ENCODE results near the gene BABAM2.

The BABAM2 gene

DNA sequence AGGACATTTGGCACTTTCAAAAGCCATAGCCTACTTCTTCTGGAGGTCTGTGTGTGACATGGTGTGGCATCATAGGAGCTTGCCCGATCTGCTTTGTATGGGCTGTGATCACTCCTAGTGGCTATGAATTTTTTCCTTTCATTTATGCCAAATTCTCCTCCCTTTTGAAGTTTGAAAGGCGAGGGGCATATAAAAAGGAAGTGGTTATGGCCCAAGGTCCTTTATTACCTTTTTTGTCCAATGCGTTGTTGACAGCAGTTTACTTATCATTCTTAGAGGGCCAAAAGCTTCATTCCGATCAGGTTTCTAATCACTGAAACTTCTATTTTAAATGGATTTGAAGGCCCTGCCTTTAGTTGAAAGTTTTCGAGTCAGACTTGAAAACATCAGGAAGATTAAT is 277.8 kb downstream of the BABAM2 start:
- ChIA-PET POLR2A (no interaction called here), CTCF (no interaction called here)
- H3K27ac ChIP-seq (ENCODE audit: insufficient read depth in 1 of 2, low read depth in 1 of 2, low read length in 2 of 2, poor library complexity in 1 of 2, severe bottlenecking in 2 of 2): no peak overlapping the region
- H3K27me3 ChIP-seq (replicated peaks in 2 of 5; ENCODE audit: control insufficient read depth in 4 of 5, insufficient read depth in 5 of 5, low read length in 4 of 5): no peaks in the 10 kb centered on the region
- H3K36me3 ChIP-seq (ENCODE audit: control insufficient read depth in 4 of 4, insufficient read depth in 4 of 4, low read length in 3 of 4): no peaks in the 10 kb centered on the region
- WGBS (ENCODE audit: insufficient coverage): 100% methylated on average over 3 of the region's 5 CpGs
- no peaks in the 10 kb centered on the region for H3K9me3 ChIP-seq (ENCODE audit: control extremely low read depth in 1 of 5, control insufficient read depth in 4 of 5, insufficient read depth in 2 of 5, low read depth in 1 of 5, low read length in 4 of 5)
- no peak overlapping the region for H3K4me3 ChIP-seq (ENCODE audit: control insufficient read depth in 1 of 7, extremely low read depth in 1 of 7, insufficient read depth in 4 of 7, low read depth in 2 of 7, low read length in 6 of 7)
- H3K4me1 ChIP-seq (ENCODE audit: control extremely low read depth in 1 of 4, control insufficient read depth in 4 of 4, insufficient read depth in 4 of 4, low read length in 3 of 4): no peaks in the 10 kb centered on the region
- DNase-seq: peak in 1 of 3 donors; percentile 5

DNA sequence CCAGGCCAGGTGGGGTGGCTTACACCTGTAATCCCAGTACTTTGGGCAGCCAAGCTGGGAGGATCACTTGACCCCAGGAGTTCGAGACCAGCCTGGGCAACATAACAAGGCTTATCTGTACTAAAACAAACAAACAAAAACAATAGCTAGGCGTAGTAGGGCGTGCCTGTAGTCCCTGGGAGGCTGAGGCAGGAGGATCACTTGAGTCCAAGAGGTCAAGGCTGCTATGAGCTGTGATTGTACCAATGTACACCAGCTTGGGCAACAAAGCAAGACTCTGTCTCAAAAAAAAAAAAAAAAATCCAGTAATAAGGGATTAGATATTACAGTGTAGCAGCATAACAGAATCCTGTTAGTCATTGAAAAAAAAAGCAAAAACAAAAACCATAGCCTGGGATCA is 279.0 kb downstream of the BABAM2 start:
- DNase-seq: no peak
- no peaks in the 10 kb centered on the region for H3K4me1 ChIP-seq (ENCODE audit: control extremely low read depth in 1 of 4, control insufficient read depth in 4 of 4, insufficient read depth in 4 of 4, low read length in 3 of 4)
- no CpG with 5 or more reads among the region's 3 CpGs for WGBS (ENCODE audit: insufficient coverage)
- no peaks in the 10 kb centered on the region for H3K27me3 ChIP-seq (replicated peaks in 2 of 5; ENCODE audit: control insufficient read depth in 4 of 5, insufficient read depth in 5 of 5, low read length in 4 of 5)
- no peak overlapping the region for H3K4me3 ChIP-seq (ENCODE audit: control insufficient read depth in 1 of 7, extremely low read depth in 1 of 7, insufficient read depth in 4 of 7, low read depth in 2 of 7, low read length in 6 of 7)
- POLR2A ChIA-PET: interaction anchor here (0.6 to 0.7 kb wide), 2 partner anchors 167 to 1126 kb away, joined by 3 read pairs; no protein-coding TSS in a partner anchor
- H3K36me3 ChIP-seq (ENCODE audit: control insufficient read depth in 4 of 4, insufficient read depth in 4 of 4, low read length in 3 of 4): peaks cover 0 to 2% (median under 1%) of the 10 kb centered on the region in 4 experiments
- H3K9me3 ChIP-seq (ENCODE audit: control extremely low read depth in 1 of 5, control insufficient read depth in 4 of 5, insufficient read depth in 2 of 5, low read depth in 1 of 5, low read length in 4 of 5): no peaks in the 10 kb centered on the region
- H3K27ac ChIP-seq (ENCODE audit: insufficient read depth in 1 of 2, low read depth in 1 of 2, low read length in 2 of 2, poor library complexity in 1 of 2, severe bottlenecking in 2 of 2): no peak overlapping the region
- CTCF ChIA-PET: interaction anchor here (0.6 to 1.3 kb wide), 2 partner anchors 18 to 977 kb away, joined by 3 read pairs; no protein-coding TSS in a partner anchor

DNA sequence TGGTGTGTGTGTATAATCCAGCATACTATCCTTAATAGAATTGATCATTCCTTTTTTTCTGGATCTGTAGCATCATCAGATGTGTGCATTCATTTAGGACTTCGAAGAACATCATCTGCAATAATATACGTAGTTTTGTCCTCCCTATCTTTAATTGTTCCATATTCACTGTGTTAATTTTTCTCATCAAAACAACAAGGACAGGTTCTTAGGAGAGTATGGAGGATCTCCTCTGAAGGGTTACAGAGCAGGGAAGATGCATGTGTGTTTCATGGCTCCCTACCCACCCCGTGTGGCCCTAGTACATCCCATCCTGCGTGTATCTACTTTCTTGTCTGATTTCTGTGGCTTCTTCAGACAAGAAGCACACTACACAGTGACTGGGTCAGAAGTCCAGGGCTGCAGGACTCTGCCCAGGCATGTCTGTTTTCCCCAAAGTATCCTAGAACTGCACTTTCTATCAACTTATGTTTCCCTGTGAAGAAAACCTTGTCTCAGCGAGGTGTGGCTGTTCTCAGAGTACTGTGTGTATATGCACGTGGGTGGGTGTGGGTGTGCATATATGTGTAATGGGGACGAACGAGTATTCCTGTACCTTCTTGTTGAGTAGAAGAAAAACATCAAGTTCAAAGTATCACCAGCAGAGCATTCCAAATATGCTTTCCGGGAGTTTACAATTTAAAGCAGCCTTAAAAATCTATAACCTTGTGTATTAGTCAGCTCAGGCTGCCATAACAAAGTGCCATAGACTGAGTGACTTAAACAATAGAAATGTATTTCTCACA is 281.8 kb downstream of the BABAM2 start:
- no peak overlapping the region for H3K4me3 ChIP-seq (ENCODE audit: control insufficient read depth in 1 of 7, extremely low read depth in 1 of 7, insufficient read depth in 4 of 7, low read depth in 2 of 7, low read length in 6 of 7)
- H3K36me3 ChIP-seq (ENCODE audit: control insufficient read depth in 4 of 4, insufficient read depth in 4 of 4, low read length in 3 of 4): peaks cover 0 to 17% (median 5%) of the 10 kb centered on the region in 4 experiments
- WGBS (ENCODE audit: insufficient coverage): 93% methylated on average over 6 of the region's 9 CpGs
- DNase-seq: no peak
- H3K4me1 ChIP-seq (ENCODE audit: control extremely low read depth in 1 of 4, control insufficient read depth in 4 of 4, insufficient read depth in 4 of 4, low read length in 3 of 4): no peaks in the 10 kb centered on the region
- no peak overlapping the region for H3K27ac ChIP-seq (ENCODE audit: insufficient read depth in 1 of 2, low read depth in 1 of 2, low read length in 2 of 2, poor library complexity in 1 of 2, severe bottlenecking in 2 of 2)
- ChIA-PET CTCF (no interaction called here), POLR2A (no interaction called here)
- no peaks in the 10 kb centered on the region for H3K27me3 ChIP-seq (replicated peaks in 2 of 5; ENCODE audit: control insufficient read depth in 4 of 5, insufficient read depth in 5 of 5, low read length in 4 of 5)
- peaks cover 0 to 22% (median 10%) of the 10 kb centered on the region in 5 experiments for H3K9me3 ChIP-seq (ENCODE audit: control extremely low read depth in 1 of 5, control insufficient read depth in 4 of 5, insufficient read depth in 2 of 5, low read depth in 1 of 5, low read length in 4 of 5)

DNA sequence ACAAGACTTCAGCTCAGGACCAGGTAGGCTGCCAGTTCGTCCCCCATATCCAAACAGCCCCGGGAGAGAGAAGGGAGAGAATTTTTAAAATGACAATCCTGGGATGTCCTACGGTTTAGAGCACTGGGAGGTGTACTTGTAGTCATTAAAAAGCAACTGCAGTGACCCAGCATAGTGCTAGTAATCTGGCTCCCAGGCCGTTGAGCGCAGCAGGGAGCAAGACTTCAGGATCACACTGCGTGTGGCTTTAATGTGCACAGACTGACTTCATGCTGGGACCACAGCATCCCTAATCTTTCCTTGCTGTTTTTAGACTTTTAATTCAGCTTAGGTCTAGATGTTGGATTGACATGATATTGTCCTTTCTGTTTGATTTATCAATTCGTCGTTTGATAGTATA is 282.8 kb downstream of the BABAM2 start:
- DNase-seq: no peak
- peaks cover 1 to 30% (median 11%) of the 10 kb centered on the region in 5 experiments for H3K9me3 ChIP-seq (ENCODE audit: control extremely low read depth in 1 of 5, control insufficient read depth in 4 of 5, insufficient read depth in 2 of 5, low read depth in 1 of 5, low read length in 4 of 5)
- 89% methylated on average over 5 of the region's 8 CpGs for WGBS (ENCODE audit: insufficient coverage)
- H3K4me3 ChIP-seq (ENCODE audit: control insufficient read depth in 1 of 7, extremely low read depth in 1 of 7, insufficient read depth in 4 of 7, low read depth in 2 of 7, low read length in 6 of 7): no peak overlapping the region
- H3K27me3 ChIP-seq (replicated peaks in 2 of 5; ENCODE audit: control insufficient read depth in 4 of 5, insufficient read depth in 5 of 5, low read length in 4 of 5): no peaks in the 10 kb centered on the region
- CTCF ChIA-PET: interaction anchor here (1.1 to 1.5 kb wide), 2 partner anchors 11 to 27 kb away, joined by 3 read pairs; no protein-coding TSS in a partner anchor
- H3K4me1 ChIP-seq (ENCODE audit: control extremely low read depth in 1 of 4, control insufficient read depth in 4 of 4, insufficient read depth in 4 of 4, low read length in 3 of 4): no peaks in the 10 kb centered on the region
- H3K36me3 ChIP-seq (ENCODE audit: control insufficient read depth in 4 of 4, insufficient read depth in 4 of 4, low read length in 3 of 4): peaks cover 0 to 17% (median 5%) of the 10 kb centered on the region in 4 experiments
- H3K27ac ChIP-seq (ENCODE audit: insufficient read depth in 1 of 2, low read depth in 1 of 2, low read length in 2 of 2, poor library complexity in 1 of 2, severe bottlenecking in 2 of 2): no peak overlapping the region
- POLR2A ChIA-PET: no interaction called here

DNA sequence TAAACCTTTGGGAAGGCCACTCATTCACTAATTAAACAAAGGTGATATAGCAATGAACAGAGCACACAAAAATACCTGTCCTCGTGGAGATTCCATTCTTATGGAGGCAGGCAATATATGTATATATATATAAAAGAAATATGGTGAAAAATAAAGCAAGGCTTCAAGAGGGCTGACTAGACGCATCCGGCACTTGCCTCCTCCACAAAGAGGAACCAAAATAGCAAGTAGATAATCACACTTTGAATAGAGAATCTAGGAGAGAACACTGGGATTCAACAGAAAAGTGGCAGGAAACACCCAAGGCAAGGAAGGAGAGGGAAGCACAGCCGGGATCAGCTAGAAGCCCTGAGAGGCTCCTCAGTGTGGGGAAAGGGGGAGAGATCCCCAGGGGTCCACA is 283.7 kb downstream of the BABAM2 start:
- Histone ChIP-seq H3K4me3 (ENCODE audit: control insufficient read depth in 1 of 7, extremely low read depth in 1 of 7, insufficient read depth in 4 of 7, low read depth in 2 of 7, low read length in 6 of 7) (no peak overlapping the region), H3K9me3 (ENCODE audit: control extremely low read depth in 1 of 5, control insufficient read depth in 4 of 5, insufficient read depth in 2 of 5, low read depth in 1 of 5, low read length in 4 of 5) (peaks cover 5 to 34% (median 11%) of the 10 kb centered on the region in 5 experiments), H3K27me3 (replicated peaks in 2 of 5; ENCODE audit: control insufficient read depth in 4 of 5, insufficient read depth in 5 of 5, low read length in 4 of 5) (no peaks in the 10 kb centered on the region), H3K4me1 (ENCODE audit: control extremely low read depth in 1 of 4, control insufficient read depth in 4 of 4, insufficient read depth in 4 of 4, low read length in 3 of 4) (no peaks in the 10 kb centered on the region), H3K36me3 (ENCODE audit: control insufficient read depth in 4 of 4, insufficient read depth in 4 of 4, low read length in 3 of 4) (peaks cover 0 to 17% (median 5%) of the 10 kb centered on the region in 4 experiments), H3K27ac (ENCODE audit: insufficient read depth in 1 of 2, low read depth in 1 of 2, low read length in 2 of 2, poor library complexity in 1 of 2, severe bottlenecking in 2 of 2) (no peak overlapping the region)
- ChIA-PET POLR2A (no interaction called here), CTCF (interaction anchor here (1.1 to 1.5 kb wide), 2 partner anchors 12 to 26 kb away, joined by 3 read pairs; no protein-coding TSS in a partner anchor)
- 100% methylated on average over 1 of the region's 4 CpGs for WGBS (ENCODE audit: insufficient coverage)
- no peak for DNase-seq

DNA sequence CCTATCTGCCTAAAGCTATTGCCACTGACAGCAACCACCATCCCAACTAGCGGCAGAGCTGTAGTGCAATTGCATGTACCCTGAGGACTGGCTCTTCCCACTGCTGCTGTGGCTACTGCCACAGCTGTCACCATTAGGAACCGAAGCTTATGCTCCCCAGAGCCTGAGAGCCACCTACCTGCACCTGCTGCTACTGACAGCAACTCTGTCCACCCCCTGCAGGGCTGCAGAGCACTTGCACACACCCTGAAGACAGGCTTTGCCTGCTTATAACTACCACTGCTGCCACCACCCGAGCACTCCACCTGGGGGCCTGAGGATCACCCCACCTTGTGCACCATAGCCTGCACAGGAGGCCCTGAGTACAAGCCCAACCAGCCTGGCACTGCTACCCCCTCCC is 284.5 kb downstream of the BABAM2 start:
- H3K27me3 ChIP-seq (replicated peaks in 2 of 5; ENCODE audit: control insufficient read depth in 4 of 5, insufficient read depth in 5 of 5, low read length in 4 of 5): no peaks in the 10 kb centered on the region
- no peak overlapping the region for H3K27ac ChIP-seq (ENCODE audit: insufficient read depth in 1 of 2, low read depth in 1 of 2, low read length in 2 of 2, poor library complexity in 1 of 2, severe bottlenecking in 2 of 2)
- H3K4me1 ChIP-seq (ENCODE audit: control extremely low read depth in 1 of 4, control insufficient read depth in 4 of 4, insufficient read depth in 4 of 4, low read length in 3 of 4): no peaks in the 10 kb centered on the region
- 100% methylated on average over 3 of the region's 3 CpGs for WGBS (ENCODE audit: insufficient coverage)
- CTCF ChIA-PET: no interaction called here
- H3K9me3 ChIP-seq (ENCODE audit: control extremely low read depth in 1 of 5, control insufficient read depth in 4 of 5, insufficient read depth in 2 of 5, low read depth in 1 of 5, low read length in 4 of 5): peaks cover 5 to 37% (median 11%) of the 10 kb centered on the region in 5 experiments
- POLR2A ChIA-PET: no interaction called here
- peaks cover 0 to 17% (median 5%) of the 10 kb centered on the region in 4 experiments for H3K36me3 ChIP-seq (ENCODE audit: control insufficient read depth in 4 of 4, insufficient read depth in 4 of 4, low read length in 3 of 4)
- DNase-seq: no peak
- H3K4me3 ChIP-seq (ENCODE audit: control insufficient read depth in 1 of 7, extremely low read depth in 1 of 7, insufficient read depth in 4 of 7, low read depth in 2 of 7, low read length in 6 of 7): no peak overlapping the region

DNA sequence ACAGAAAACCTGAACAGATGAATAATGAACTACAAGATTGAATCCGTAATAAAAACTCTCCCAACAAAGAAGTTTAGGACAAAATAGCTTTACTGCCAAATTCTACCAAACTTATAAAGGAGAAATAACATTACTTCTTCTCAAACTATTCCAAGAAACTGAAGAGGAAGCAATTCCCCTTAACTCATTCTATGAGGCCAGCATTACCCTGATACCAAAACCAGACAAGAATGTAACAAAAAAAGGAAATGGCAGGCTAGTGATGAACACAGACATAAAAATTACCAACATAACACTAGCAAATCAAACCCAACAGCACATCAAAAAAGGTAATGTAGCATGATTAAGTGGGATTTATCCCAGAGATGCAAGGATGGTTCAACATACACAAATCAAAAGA is 288.4 kb downstream of the BABAM2 start:
- WGBS (ENCODE audit: insufficient coverage): 100% methylated on average over 1 of the region's 1 CpG

More for the DNA sequence above, 288.4 kb downstream of the BABAM2 start:
- Histone ChIP-seq H3K4me3 (ENCODE audit: control insufficient read depth in 1 of 7, extremely low read depth in 1 of 7, insufficient read depth in 4 of 7, low read depth in 2 of 7, low read length in 6 of 7) (no peak overlapping the region), H3K27ac (ENCODE audit: insufficient read depth in 1 of 2, low read depth in 1 of 2, low read length in 2 of 2, poor library complexity in 1 of 2, severe bottlenecking in 2 of 2) (no peak overlapping the region), H3K27me3 (replicated peaks in 2 of 5; ENCODE audit: control insufficient read depth in 4 of 5, insufficient read depth in 5 of 5, low read length in 4 of 5) (no peaks in the 10 kb centered on the region), H3K9me3 (ENCODE audit: control extremely low read depth in 1 of 5, control insufficient read depth in 4 of 5, insufficient read depth in 2 of 5, low read depth in 1 of 5, low read length in 4 of 5) (peaks cover 10 to 41% (median 11%) of the 10 kb centered on the region in 5 experiments), H3K36me3 (ENCODE audit: control insufficient read depth in 4 of 4, insufficient read depth in 4 of 4, low read length in 3 of 4) (peaks cover 0 to 17% (median 5%) of the 10 kb centered on the region in 4 experiments), H3K4me1 (ENCODE audit: control extremely low read depth in 1 of 4, control insufficient read depth in 4 of 4, insufficient read depth in 4 of 4, low read length in 3 of 4) (no peaks in the 10 kb centered on the region)
- CTCF ChIA-PET: no interaction called here
- POLR2A ChIA-PET: no interaction called here
- no peak for DNase-seq

Data from common myeloid progenitor, CD34-positive (primary cell).